Lung (tissue), 16 donors: ENCODE measurements around the gene CRYZ. TPM values are rescaled to one million over a fixed set of nuclear protein-coding genes. Genes with fewer than 3 reads are reported as not detected.

ENCODE experiments used
- ATAC-seq: fragments of 200-7000 bp; cut with Tn5 transposase; one replicate; pipeline ENCODE4 v1.9.1; 2020; ENCODE audit warnings: moderate number of reproducible peaks; ENCODE audit not compliant: insufficient read depth, low FRiP score
- DNase-seq, 3 donors: peaks; one replicate each; pipeline ENCODE4 v3.0.0-alpha.2; 2013 to 2017
- H3K27ac ChIP-seq, 2 donors: one replicate each; pipeline ENCODE4 v1.5.1; 2013; ENCODE audit warnings: mild to moderate bottlenecking in 2 of 2, moderate library complexity in 2 of 2, control low read depth in 1 of 2, inconsistent platforms in 1 of 2, low read depth in 1 of 2, low read length in 1 of 2
- H3K27me3 ChIP-seq, 3 donors: one replicate each; pipeline ENCODE4 v1.5.1; 2013; ENCODE audit warnings: low read length in 2 of 3; ENCODE audit not compliant: control insufficient read depth in 3 of 3, insufficient read depth in 3 of 3
- H3K36me3 ChIP-seq, 4 donors: one replicate each; pipeline ENCODE4 v1.5.1; 2013; ENCODE audit warnings: low read length in 4 of 4, mild to moderate bottlenecking in 1 of 4, moderate library complexity in 1 of 4; ENCODE audit not compliant: control insufficient read depth in 4 of 4, insufficient read depth in 4 of 4
- H3K4me1 ChIP-seq, 5 donors: one replicate each; pipeline ENCODE4 v1.5.1; 2013; ENCODE audit warnings: low read length in 5 of 5, mild to moderate bottlenecking in 2 of 5, moderate library complexity in 1 of 5; ENCODE audit not compliant: control insufficient read depth in 5 of 5, insufficient read depth in 5 of 5
- H3K4me3 ChIP-seq: one replicate; pipeline ENCODE4 v1.5.1; 2013; ENCODE audit warnings: mild to moderate bottlenecking, control low read depth, moderate library complexity
- H3K9ac ChIP-seq, 2 donors: one replicate each; pipeline ENCODE4 v1.5.1; 2013; ENCODE audit warnings: low read length in 2 of 2, control low read depth in 1 of 2; ENCODE audit not compliant: insufficient read depth in 1 of 2
- H3K9me3 ChIP-seq, 4 donors: one replicate each; pipeline ENCODE4 v1.5.1; 2013; ENCODE audit warnings: low read length in 3 of 4, mild to moderate bottlenecking in 1 of 4, moderate library complexity in 1 of 4; ENCODE audit not compliant: control insufficient read depth in 4 of 4, insufficient read depth in 3 of 4
- CTCF ChIP-seq: IDR thresholded peaks from 2 replicates; pipeline ENCODE4 v1.5.1; 2012; ENCODE audit warnings: mild to moderate bottlenecking; ENCODE audit errors: control extremely low read depth, extremely low read depth
- WGBS, 2 donors: extraction: QIAGEN DNeasy Blood & Tissue Kit; methylation state at CpG; one replicate each; pipeline ENCODE4 v1.1.7; 2013; 5-methylcytosine and 5-hydroxymethylcytosine counted together
- long read RNA-seq, 5 donors: transcript quantifications; one replicate each; lab custom pipeline, GENCODE V29; 2026
- polyA plus RNA-seq, 2 donors: library from polyadenylated mRNA; stranded (reverse); fragments of 200-250 nt; gene quantifications; one replicate each; pipeline ENCODE4 v1.2.1, GENCODE V29; 2013
- total RNA-seq, 2 donors: library from RNA; depleted of rRNA in 1 of 2; stranded (reverse); fragments of >200 nt in 1 of 2; gene quantifications; one replicate each; pipeline ENCODE4 v1.2.1, GENCODE V29; 2014 to 2021
- donor health status: control.
- donor health status: control.
- donor health status: Bipolar disorder and iron deficiency.
- donor health status: healthy.
- donor health status: DM: yes; HTN: yes; CAD: no.

CRYZ gene, protein sequence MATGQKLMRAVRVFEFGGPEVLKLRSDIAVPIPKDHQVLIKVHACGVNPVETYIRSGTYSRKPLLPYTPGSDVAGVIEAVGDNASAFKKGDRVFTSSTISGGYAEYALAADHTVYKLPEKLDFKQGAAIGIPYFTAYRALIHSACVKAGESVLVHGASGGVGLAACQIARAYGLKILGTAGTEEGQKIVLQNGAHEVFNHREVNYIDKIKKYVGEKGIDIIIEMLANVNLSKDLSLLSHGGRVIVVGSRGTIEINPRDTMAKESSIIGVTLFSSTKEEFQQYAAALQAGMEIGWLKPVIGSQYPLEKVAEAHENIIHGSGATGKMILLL
- total RNA-seq (10 to 100 TPM; 35.7 to 49.6 TPM), polyA plus RNA-seq (10 to 100 TPM; 10.9 to 55.9 TPM)
- long read RNA-seq, donor 1, transcript CRYZ-207 (2 exons, 2,899 nt), result minor isoform, 6 of 27 reads
- long read RNA-seq, donor 1, transcript CRYZ-201 (9 exons, 1,888 nt), result major isoform, 18 of 27 reads
- long read RNA-seq, donor 1, partial matches to known transcripts, result 0 of 27 reads
- long read RNA-seq, donor 1, other reads (novel, unspliced or antisense), result 0 of 27 reads
- long read RNA-seq, donor 2, partial matches to known transcripts, result 11 of 19 reads
- long read RNA-seq, donor 2, other reads (novel, unspliced or antisense), result 0 of 19 reads
- long read RNA-seq, donor 3, transcript CRYZ-201 (9 exons, 1,888 nt), result major isoform, 6 of 15 reads
- long read RNA-seq, donor 3, partial matches to known transcripts, result 5 of 15 reads
- long read RNA-seq, donor 3, other reads (novel, unspliced or antisense), result 0 of 15 reads
- long read RNA-seq, donor 4, transcript CRYZ-207 (2 exons, 2,899 nt), result major isoform, 5 of 19 reads
- long read RNA-seq, donor 4, partial matches to known transcripts, result 6 of 19 reads
- long read RNA-seq, donor 4, other reads (novel, unspliced or antisense), result 0 of 19 reads
- long read RNA-seq, donor 5, transcript CRYZ-201 (9 exons, 1,888 nt), result major isoform, 14 of 80 reads
- long read RNA-seq, donor 5, partial matches to known transcripts, result 41 of 80 reads
- long read RNA-seq, donor 5, other reads (novel, unspliced or antisense), result 18 of 80 reads

DNA sequence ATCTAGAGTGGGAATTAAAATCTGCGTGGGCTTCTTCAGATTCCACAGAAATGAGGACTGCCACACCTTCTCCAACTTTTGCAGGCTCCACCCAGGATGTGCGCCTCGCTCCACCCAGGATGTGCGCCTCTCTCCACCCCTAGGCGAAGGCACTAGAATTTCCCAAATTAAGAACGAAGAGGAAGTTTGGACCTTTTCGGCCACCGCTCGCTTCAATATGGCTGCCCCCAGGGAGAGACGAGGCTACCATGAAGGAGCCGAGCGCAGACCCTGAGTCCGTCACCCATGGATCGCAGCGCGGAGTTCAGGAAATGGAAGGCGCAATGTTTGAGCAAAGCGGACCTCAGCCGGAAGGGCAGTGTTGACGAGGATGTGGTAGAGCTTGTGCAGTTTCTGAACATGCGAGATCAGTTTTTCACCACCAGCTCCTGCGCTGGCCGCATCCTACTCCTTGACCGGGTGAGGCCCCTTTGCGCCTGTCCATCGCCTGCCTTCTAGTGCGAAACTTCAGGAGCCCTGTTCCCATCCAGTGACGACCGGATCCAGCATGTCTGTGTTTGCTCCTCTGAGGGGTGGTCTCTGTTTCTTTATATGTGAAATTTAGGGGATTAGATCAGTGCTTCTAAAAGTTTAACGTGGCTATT is at the start of gene CRYZ, which contains the start of gene TYW3:
CRYZ (minus strand) TSS at position 91 of the 644 bp plus-strand sequence. CDS start 8,229 bp downstream, outside the sequence.
TYW3 (plus strand) TSS at position 193 of the 644 bp plus-strand sequence; CDS start at position 286, 93 bp downstream.
- WGBS, 2 donors, result 0 to 6% methylated on average over 30 of the region's 30 CpGs

GRCh38 chr1:74780594-74780993 is 47.7 kb upstream of the CRYZ start:
- H3K36me3 ChIP-seq, result no peaks in the 10 kb centered on the region
- H3K27me3 ChIP-seq, result peaks cover 0 to 4% (median 0%) of the 10 kb centered on the region in 3 donors
- no peaks in the 10 kb centered on the region for H3K9me3 ChIP-seq
- DNase-seq, result no peak
- no peaks in the 10 kb centered on the region for H3K4me1 ChIP-seq
- no peak for ATAC-seq
- no peak overlapping the region for H3K9ac ChIP-seq
- TF ChIP-seq CTCF, result no peak
- H3K27ac ChIP-seq, result no peak overlapping the region
- H3K4me3 ChIP-seq, result no peak overlapping the region
- WGBS, 2 donors, result 45 to 58% methylated on average over 2 of the region's 2 CpGs

More for the DNA sequence above, at the start of gene CRYZ, which contains the start of gene TYW3:
- Histone ChIP-seq H3K27me3 (no peaks in the 10 kb centered on the region), H3K27ac (peak within 1 kb of the TSS; percentile 80 to 98), H3K9ac (peak within 1 kb of the TSS in 1 of 2 donors; percentile 92), H3K36me3 (peaks cover 8 to 11% (median 10%) of the 10 kb centered on the region in 4 donors), H3K9me3 (no peaks in the 10 kb centered on the region), H3K4me3 (peak within 1 kb of the TSS; percentile 92), H3K4me1 (peaks cover 2 to 23% (median 19%) of the 10 kb centered on the region in 5 donors)
- DNase-seq, result peak; percentile 94 to 98 (median 98)
- TF ChIP-seq CTCF, result no peak
- ATAC-seq, result peak; percentile 96

DNA sequence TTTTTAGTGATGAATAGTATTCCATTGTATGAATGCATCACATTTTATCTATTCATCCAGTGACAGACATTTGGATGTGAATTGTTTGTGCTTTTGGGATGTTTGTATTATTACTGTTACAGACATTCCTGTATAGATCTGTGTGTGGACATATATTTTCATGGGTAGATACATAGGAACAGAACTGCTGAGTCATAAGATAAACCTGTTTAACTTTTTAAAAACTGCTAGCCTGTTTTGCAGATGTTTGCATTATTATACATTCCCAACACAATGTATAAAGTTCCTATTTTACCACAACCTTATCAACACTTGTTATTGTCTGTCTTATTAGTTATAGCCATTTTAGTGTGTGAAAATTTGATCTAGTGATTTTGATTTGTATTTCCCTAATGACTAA is 46.9 kb upstream of the CRYZ start:
- no peaks in the 10 kb centered on the region for H3K36me3 ChIP-seq
- ATAC-seq, result no peak
- H3K4me1 ChIP-seq, result no peaks in the 10 kb centered on the region
- H3K9ac ChIP-seq, result no peak overlapping the region
- H3K4me3 ChIP-seq, result no peak overlapping the region
- H3K9me3 ChIP-seq, result no peaks in the 10 kb centered on the region
- H3K27ac ChIP-seq, result no peak overlapping the region
- TF ChIP-seq CTCF, result no peak
- peaks cover 0 to 4% (median 0%) of the 10 kb centered on the region in 3 donors for H3K27me3 ChIP-seq
- no peak for DNase-seq
